ENCODE results near the gene MCTS1. TPM values are rescaled to one million over a fixed set of nuclear protein-coding genes. Genes with fewer than 3 reads are reported as not detected.
A peak's percentile ranks its signal among the peaks of the same experiment; 100 is the strongest.

Gene MCTS1
- total RNA-seq, 1 donor from 2014 or later, result 36.7 TPM

GRCh38 chrX:120614816-120615215, 10.9 kb downstream of the MCTS1 start:
- Mint-ChIP-seq H3K4me3 (ENCODE audit: unreplicated experiment) (no peak overlapping the region), H3K4me1 (ENCODE audit: low read depth, unreplicated experiment) (no peaks in the 10 kb centered on the region), H3K36me3 (ENCODE audit: low read depth, unreplicated experiment) (no peaks in the 10 kb centered on the region), H3K9me3 (ENCODE audit: unreplicated experiment) (no peaks in the 10 kb centered on the region), H3K27me3 (ENCODE audit: low read depth, unreplicated experiment) (no peaks in the 10 kb centered on the region), H3K27ac (ENCODE audit: unreplicated experiment) (no peak overlapping the region)
- Histone ChIP-seq H3K4me2 (ENCODE audit: low read length) (no peak overlapping the region), H3K79me2 (ENCODE audit: insufficient read depth, low read length) (no peaks in the 10 kb centered on the region), H3K27me3 (ENCODE audit: insufficient read depth, low read length) (no peaks in the 10 kb centered on the region), H3K9me3 (ENCODE audit: insufficient read depth, low read depth, low read length) (no peaks in the 10 kb centered on the region), H4K20me1 (ENCODE audit: insufficient read depth, low read length) (no peaks in the 10 kb centered on the region), H3K36me3 (ENCODE audit: insufficient read depth, low read length) (peaks cover 10% of the 10 kb centered on the region), H3K9ac (ENCODE audit: low read length) (no peak overlapping the region), H3K4me1 (ENCODE audit: insufficient read depth, low read length) (no peaks in the 10 kb centered on the region), H2AFZ (ENCODE audit: low read depth, low read length) (no peak overlapping the region), H3K27ac (ENCODE audit: low read depth, low read length) (no peak overlapping the region), H3K4me3 (ENCODE audit: insufficient read depth, low read depth, low read length) (no peak overlapping the region)
- DNase-seq (ENCODE audit: low read depth), result no peak
- peak; percentile 55 for FAIRE-seq
- no peak for TF ChIP-seq EZH2 (IDR thresholded peaks at IDR 0.05; ENCODE audit: insufficient read depth, low read length)
- no peak for TF ChIP-seq CTCF (IDR thresholded peaks at IDR 0.05; ENCODE audit: insufficient read depth, low read depth, low read length)

GRCh38 chrX:120617996-120618630, 14.2 kb downstream of the MCTS1 start:
- H3K36me3 Mint-ChIP-seq (ENCODE audit: low read depth, unreplicated experiment), result no peaks in the 10 kb centered on the region
- Histone ChIP-seq H3K4me2 (ENCODE audit: low read length) (no peak overlapping the region), H3K9ac (ENCODE audit: low read length) (no peak overlapping the region), H3K4me1 (ENCODE audit: insufficient read depth, low read length) (no peaks in the 10 kb centered on the region), H3K79me2 (ENCODE audit: insufficient read depth, low read length) (no peaks in the 10 kb centered on the region), H3K4me3 (ENCODE audit: insufficient read depth, low read depth, low read length) (no peak overlapping the region), H2AFZ (ENCODE audit: low read depth, low read length) (no peak overlapping the region), H3K9me3 (ENCODE audit: insufficient read depth, low read depth, low read length) (no peaks in the 10 kb centered on the region), H3K36me3 (ENCODE audit: insufficient read depth, low read length) (peaks cover 5% of the 10 kb centered on the region), H3K27ac (ENCODE audit: low read depth, low read length) (no peak overlapping the region), H3K27me3 (ENCODE audit: insufficient read depth, low read length) (no peaks in the 10 kb centered on the region), H4K20me1 (ENCODE audit: insufficient read depth, low read length) (no peaks in the 10 kb centered on the region)
- no peak for TF ChIP-seq EZH2 (IDR thresholded peaks at IDR 0.05; ENCODE audit: insufficient read depth, low read length)
- TF ChIP-seq CTCF (IDR thresholded peaks at IDR 0.05; ENCODE audit: insufficient read depth, low read depth, low read length), result no peak
- H3K27me3 Mint-ChIP-seq (ENCODE audit: low read depth, unreplicated experiment), result no peaks in the 10 kb centered on the region
- DNase-seq (ENCODE audit: low read depth), result no peak
- no peak overlapping the region for H3K27ac Mint-ChIP-seq (ENCODE audit: unreplicated experiment)
- H3K4me1 Mint-ChIP-seq (ENCODE audit: low read depth, unreplicated experiment), result no peaks in the 10 kb centered on the region
- FAIRE-seq, result no peak
- H3K9me3 Mint-ChIP-seq (ENCODE audit: unreplicated experiment), result no peaks in the 10 kb centered on the region
- H3K4me3 Mint-ChIP-seq (ENCODE audit: unreplicated experiment), result no peak overlapping the region

- DNase-seq (ENCODE audit: low read depth) (no peak), FAIRE-seq (no peak)
- Histone ChIP-seq H3K9me3 (ENCODE audit: insufficient read depth, low read depth, low read length) (no peaks in the 10 kb centered on the region), H3K36me3 (ENCODE audit: insufficient read depth, low read length) (no peaks in the 10 kb centered on the region), H3K4me2 (ENCODE audit: low read length) (no peak overlapping the region), H3K27me3 (ENCODE audit: insufficient read depth, low read length) (no peaks in the 10 kb centered on the region), H3K27ac (ENCODE audit: low read depth, low read length) (no peak overlapping the region), H2AFZ (ENCODE audit: low read depth, low read length) (no peak overlapping the region), H3K4me1 (ENCODE audit: insufficient read depth, low read length) (no peaks in the 10 kb centered on the region), H3K79me2 (ENCODE audit: insufficient read depth, low read length) (peaks cover 14% of the 10 kb centered on the region), H4K20me1 (ENCODE audit: insufficient read depth, low read length) (no peaks in the 10 kb centered on the region), H3K4me3 (ENCODE audit: insufficient read depth, low read depth, low read length) (no peak overlapping the region), H3K9ac (ENCODE audit: low read length) (no peak overlapping the region)
- Mint-ChIP-seq H3K9me3 (ENCODE audit: unreplicated experiment) (no peaks in the 10 kb centered on the region), H3K4me1 (ENCODE audit: low read depth, unreplicated experiment) (no peaks in the 10 kb centered on the region), H3K27ac (ENCODE audit: unreplicated experiment) (no peak overlapping the region), H3K4me3 (ENCODE audit: unreplicated experiment) (no peak overlapping the region), H3K27me3 (ENCODE audit: low read depth, unreplicated experiment) (no peaks in the 10 kb centered on the region), H3K36me3 (ENCODE audit: low read depth, unreplicated experiment) (no peaks in the 10 kb centered on the region)
- TF ChIP-seq CTCF (IDR thresholded peaks at IDR 0.05; ENCODE audit: insufficient read depth, low read depth, low read length) (no peak), EZH2 (IDR thresholded peaks at IDR 0.05; ENCODE audit: insufficient read depth, low read length) (no peak)
Observed at GRCh38 chrX:120625371-120625770, 21.5 kb downstream of the MCTS1 start.
